HG03108 (cell line): ENCODE data around the gene C6orf52.
A peak's percentile ranks its signal among the peaks of the same experiment; 100 is the strongest.

Source experiments
- ATAC-seq: cut with Tn5 transposase; IDR thresholded peaks from one replicate; pipeline ENCODE4 v1.9.1; 2021; ENCODE audit warnings: moderate library complexity; ENCODE audit not compliant: unreplicated experiment

C6orf52 gene

GRCh38 chr6:10658910-10659698, 35.3 kb downstream of the C6orf52 start:
- ATAC-seq: no peak

GRCh38 chr6:10655508-10656055, 38.8 kb downstream of the C6orf52 start:
- ATAC-seq: no peak

- no peak for ATAC-seq
Observed at GRCh38 chr6:10644225-10644624, 50.2 kb downstream of the C6orf52 start.

GRCh38 chr6:10643201-10643651, 51.2 kb downstream of the C6orf52 start:
- ATAC-seq: peak; percentile 67

- no peak for ATAC-seq
Observed at GRCh38 chr6:10641528-10641927, 52.9 kb downstream of the C6orf52 start.

GRCh38 chr6:10640412-10640811, 54.0 kb downstream of the C6orf52 start:
- no peak for ATAC-seq

GRCh38 chr6:10633216-10633615, 61.2 kb downstream of the C6orf52 start:
- peak; percentile 89 for ATAC-seq

GRCh38 chr6:10630178-10630577, 64.2 kb downstream of the C6orf52 start:
- no peak for ATAC-seq

- no peak for ATAC-seq
Observed at GRCh38 chr6:10627800-10628199, 66.6 kb downstream of the C6orf52 start.

GRCh38 chr6:10626154-10626741, 68.2 kb downstream of the C6orf52 start:
- ATAC-seq: no peak

- no peak for ATAC-seq
Observed at GRCh38 chr6:10624836-10625235, 69.6 kb downstream of the C6orf52 start.

- ATAC-seq: no peak
Observed at GRCh38 chr6:10621847-10622246, 72.6 kb downstream of the C6orf52 start.
